HepG2 (cell line): Measurements from ENCODE around the gene FAM234B. TPM values are rescaled to one million over a fixed set of nuclear protein-coding genes. Genes with fewer than 3 reads are reported as not detected.

Experiments used
- ATF6 ChIP-seq: sonication (generic); formaldehyde crosslinking; conservative IDR thresholded peaks from 2 replicates; pipeline ENCODE4 v1.4.0; 2020; ENCODE audit warnings: missing genetic modification reagents
- CEBPG ChIP-seq: IDR thresholded peaks from 2 replicates; pipeline ENCODE4 v1.6.1; 2016
- FOXA3 ChIP-seq: IDR thresholded peaks from 2 replicates; pipeline ENCODE4 v1.6.1; 2016; ENCODE audit warnings: missing genetic modification reagents, missing compliant biosample characterization
- MEIS2 ChIP-seq: sonication (generic); formaldehyde crosslinking; IDR thresholded peaks from 2 replicates; pipeline ENCODE4 v1.9.0; 2021; ENCODE audit warnings: mild to moderate bottlenecking, missing genetic modification reagents
- MXD1 ChIP-seq: sonication (generic); formaldehyde crosslinking; IDR thresholded peaks from 2 replicates; pipeline ENCODE4 v1.4.0; 2020; ENCODE audit warnings: mild to moderate bottlenecking, missing genetic modification reagents
- MZF1 ChIP-seq: sonication (generic); formaldehyde crosslinking; IDR thresholded peaks from 2 replicates; pipeline ENCODE4 v1.8.1; 2023; ENCODE audit warnings: mild to moderate bottlenecking, missing genetic modification reagents, borderline replicate concordance
- NFE2 ChIP-seq: sonication (generic); formaldehyde crosslinking; IDR thresholded peaks from 2 replicates; pipeline ENCODE4 v1.4.0; 2020; ENCODE audit warnings: missing genetic modification reagents
- NR1H2 ChIP-seq: sonication (generic); formaldehyde crosslinking; IDR thresholded peaks from 2 replicates; pipeline ENCODE4 v1.8.1; 2022; ENCODE audit warnings: low read depth, missing genetic modification reagents, borderline replicate concordance
- RNF2 ChIP-seq: fragments of 450-650 bp; conservative IDR thresholded peaks from 2 replicates; pipeline ENCODE4 v1.6.1; 2016; ENCODE audit warnings: low read depth
- SMARCE1 ChIP-seq: fragments of 450-650 bp; IDR thresholded peaks from 2 replicates; pipeline ENCODE4 v1.6.1; 2017; ENCODE audit warnings: borderline replicate concordance
- SNAPC2 ChIP-seq: sonication (generic); formaldehyde crosslinking; IDR thresholded peaks from 2 replicates; pipeline ENCODE4 v1.8.1; 2022; ENCODE audit warnings: mild to moderate bottlenecking, missing genetic modification reagents
- SRSF1 ChIP-seq: fragments of 200-400 bp; formaldehyde crosslinking; optimal IDR thresholded peaks from 2 replicates; pipeline ENCODE3; 2017; ENCODE audit warnings: mild to moderate bottlenecking, low read depth, low read length, moderate library complexity
- SSRP1 ChIP-seq: IDR thresholded peaks from 2 replicates; pipeline ENCODE4 v1.6.1; 2016; ENCODE audit warnings: control low read depth
- TBL1XR1 ChIP-seq: fragments of 150-350 bp; IDR thresholded peaks from 2 replicates; pipeline ENCODE4 v1.6.1; 2014; ENCODE audit warnings: borderline replicate concordance, low read length; ENCODE audit not compliant: partially characterized antibody
- TMF1 ChIP-seq: sonication (generic); formaldehyde crosslinking; IDR thresholded peaks from 2 replicates; pipeline ENCODE4 v1.8.1; 2022; ENCODE audit warnings: low read depth, missing genetic modification reagents
- ZBTB42 ChIP-seq: sonication (generic); formaldehyde crosslinking; IDR thresholded peaks from 2 replicates; pipeline ENCODE4 v1.5.0; 2020; ENCODE audit warnings: mild to moderate bottlenecking, missing genetic modification reagents
- ZNF280D ChIP-seq: sonication (generic); formaldehyde crosslinking; IDR thresholded peaks from 2 replicates; pipeline ENCODE4 v1.5.1; 2020; ENCODE audit warnings: mild to moderate bottlenecking, missing genetic modification reagents
- ZNF317 ChIP-seq: sonication (generic); formaldehyde crosslinking; IDR thresholded peaks from 2 replicates; pipeline ENCODE4 v1.5.0; 2020; ENCODE audit warnings: mild to moderate bottlenecking, missing genetic modification reagents
- ZNF335 ChIP-seq: sonication (generic); formaldehyde crosslinking; IDR thresholded peaks from 2 replicates; pipeline ENCODE4 v1.4.0; 2020; ENCODE audit warnings: missing genetic modification reagents
- ZNF383 ChIP-seq: sonication (generic); formaldehyde crosslinking; IDR thresholded peaks from 2 replicates; pipeline ENCODE4 v1.4.0; 2020; ENCODE audit warnings: missing genetic modification reagents, mild to moderate bottlenecking, borderline replicate concordance
- ZNF441 ChIP-seq: sonication (generic); formaldehyde crosslinking; IDR thresholded peaks from 2 replicates; pipeline ENCODE4 v1.7.0; 2021; ENCODE audit warnings: missing genetic modification reagents, borderline replicate concordance
- ZNF546 ChIP-seq: sonication (generic); formaldehyde crosslinking; conservative IDR thresholded peaks from 2 replicates; pipeline ENCODE4 v1.8.1; 2023; ENCODE audit warnings: mild to moderate bottlenecking, missing genetic modification reagents
- ZNF7 ChIP-seq: IDR thresholded peaks from 2 replicates; pipeline ENCODE4 v1.6.1; 2016; ENCODE audit warnings: missing biosample characterization, missing genetic modification reagents
- ZNF775 ChIP-seq: sonication (generic); formaldehyde crosslinking; IDR thresholded peaks from 2 replicates; pipeline ENCODE4 v1.4.0; 2020; ENCODE audit warnings: missing genetic modification reagents, mild to moderate bottlenecking, moderate library complexity, borderline replicate concordance
- ZNF776 ChIP-seq: sonication (generic); formaldehyde crosslinking; IDR thresholded peaks from 2 replicates; pipeline ENCODE4 v1.4.0; 2020; ENCODE audit warnings: mild to moderate bottlenecking, missing genetic modification reagents
- ZSCAN21 ChIP-seq: sonication (generic); formaldehyde crosslinking; IDR thresholded peaks from 2 replicates; pipeline ENCODE4 v1.8.0; 2022; ENCODE audit warnings: mild to moderate bottlenecking, missing genetic modification reagents, moderate library complexity, borderline replicate concordance
- polyA plus RNA-seq, 8 experiments: library from polyadenylated mRNA; depleted of rRNA in 3 of 8; stranded (reverse) in 7 of 8; unstranded in 1 of 8; fragments of >200 nt; fragmentation: Illumina TruSeq in 4 of 8; extraction: Trizol in 4 of 8; gene quantifications; 2 replicates each; pipeline versions ENCODE4 v1.2.1 to v1.2.3, GENCODE V29; 2011 to 2016; ENCODE audit warnings: low read depth in 4 of 8, missing spikeins in 1 of 8, mixed read lengths in 1 of 8; ENCODE audit not compliant: insufficient read depth in 1 of 8
- total RNA-seq, 5 experiments: library from RNA; depleted of rRNA; stranded (reverse); fragments of >200 nt; fragmentation: Illumina TruSeq; extraction: Trizol; gene quantifications; 2 replicates each; pipeline ENCODE4 v1.2.3, GENCODE V29; 2016; ENCODE audit warnings: low read depth in 1 of 5
- TF ChIP-seq, protein P1 (sequence below): sonication (generic); formaldehyde crosslinking; IDR thresholded peaks from 2 replicates; pipeline ENCODE4 v1.4.0; 2020; ENCODE audit warnings: missing genetic modification reagents, low read depth, mild to moderate bottlenecking, borderline replicate concordance

FAM234B gene
- total and polyA plus RNA-seq, 2 of the 13 experiments (the other 11 are each of a cell fraction or from before 2014, with no cell fraction given): 7.8 to 13.8 TPM

DNA sequence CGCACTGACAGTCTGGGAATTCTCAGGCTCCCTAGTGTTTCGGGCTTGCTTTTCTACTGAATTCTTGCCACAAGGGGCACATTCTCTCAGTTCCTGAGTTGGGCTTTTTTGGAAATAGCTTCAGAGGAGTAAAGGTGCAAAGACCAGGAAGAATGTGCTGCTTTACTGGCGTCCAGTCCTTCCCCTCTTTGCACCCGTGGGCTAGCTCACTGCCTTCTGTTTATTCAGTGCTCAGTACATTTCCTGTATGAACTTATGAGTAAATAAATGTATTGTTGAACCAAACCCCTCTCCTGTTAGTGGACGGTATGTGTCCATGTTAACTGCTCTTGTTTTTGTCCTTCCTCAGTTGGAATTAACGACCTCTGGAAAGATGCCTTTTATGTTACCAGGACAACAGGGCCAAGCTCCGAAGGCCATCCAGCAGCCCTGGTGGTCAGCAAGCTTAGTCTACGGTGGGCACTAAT, 35.3 kb downstream of the FAM234B start (continued):
- TF ChIP-seq ZNF280D (CRISPR knock-in tag) (peak; percentile 76), ZNF317 (peak; percentile 82), NR1H2 (CRISPR knock-in tag) (no peak), SRSF1 (no peak), MZF1 (CRISPR knock-in tag) (no peak), ZSCAN21 (CRISPR knock-in tag) (0 out of 2 replicates have a peak, but pooled peaks have one; percentile 26), TMF1 (CRISPR knock-in tag) (0 out of 2 replicates have a peak, but pooled peaks have one; percentile 30), ZBTB42 (no peak), ZNF7 (no peak), ZNF335 (CRISPR knock-in tag) (no peak; the same call in 1 of the 2 replicates), SSRP1 (CRISPR knock-in tag) (no peak; the same call in 1 of the 2 replicates), SMARCE1 (no peak), ATF6 (no peak), NFE2 (no peak), ZNF546 (CRISPR knock-in tag) (no peak), MEIS2 (no peak), ZNF776 (CRISPR knock-in tag) (no peak), FOXA3 (peak; percentile 90), ZNF383 (CRISPR knock-in tag) (no peak), ZNF775 (no peak), SNAPC2 (no peak; the same call in 1 of the 2 replicates), TBL1XR1 (no peak), CEBPG (CRISPR knock-in tag) (no peak), ZNF441 (CRISPR knock-in tag) (peak; percentile 55; the same call in 1 of the 2 replicates), RNF2 (no peak), MXD1 (CRISPR knock-in tag) (no peak)
- TF ChIP-seq, protein P1, sequence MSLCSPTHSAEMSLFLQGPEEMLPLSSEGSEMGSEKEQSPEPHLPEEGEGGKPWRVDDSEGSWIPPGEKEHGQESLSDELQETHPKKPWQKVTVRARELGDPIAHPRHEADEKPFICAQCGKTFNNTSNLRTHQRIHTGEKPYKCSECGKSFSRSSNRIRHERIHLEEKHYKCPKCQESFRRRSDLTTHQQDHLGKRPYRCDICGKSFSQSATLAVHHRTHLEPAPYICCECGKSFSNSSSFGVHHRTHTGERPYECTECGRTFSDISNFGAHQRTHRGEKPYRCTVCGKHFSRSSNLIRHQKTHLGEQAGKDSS (CRISPR knock-in tag): peak; percentile 82; the same call in 1 of the 2 replicates
